HepG2 (cell line): Measurements from ENCODE around the gene LRRC19. TPM values are rescaled to one million over a fixed set of nuclear protein-coding genes. Genes with fewer than 3 reads are reported as not detected.
A peak's percentile ranks its signal among the peaks of the same experiment; 100 is the strongest.

Experiments
- ARID2 ChIP-seq: sonication (generic); formaldehyde crosslinking; IDR thresholded peaks from 2 replicates; pipeline ENCODE4 v1.8.1; 2022; ENCODE audit warnings: mild to moderate bottlenecking, missing genetic modification reagents, borderline replicate concordance
- ATAD3A ChIP-seq: sonication (generic); formaldehyde crosslinking; IDR thresholded peaks from 2 replicates; pipeline ENCODE4 v1.4.0; 2020; ENCODE audit warnings: missing genetic modification reagents
- ATF4 ChIP-seq, 2 experiments: fragments of 450-650 bp in 1 of 2; sonication (generic) in 1 of 2; formaldehyde crosslinking; IDR thresholded peaks; 2 replicates each; pipeline versions ENCODE4 v1.5.0 to v1.8.0; 2020 to 2022; ENCODE audit warnings: mild to moderate bottlenecking in 1 of 2, missing genetic modification reagents in 1 of 2
- FOXC1 ChIP-seq: sonication (generic); formaldehyde crosslinking; IDR thresholded peaks from 2 replicates; pipeline ENCODE4 v1.8.0; 2022; ENCODE audit warnings: mild to moderate bottlenecking, missing genetic modification reagents, borderline replicate concordance
- MED8 ChIP-seq: sonication (generic); formaldehyde crosslinking; IDR thresholded peaks from 2 replicates; pipeline ENCODE4 v1.8.1; 2023; ENCODE audit warnings: mild to moderate bottlenecking, missing genetic modification reagents; ENCODE audit not compliant: insufficient replicate concordance
- PITX1 ChIP-seq: sonication (generic); formaldehyde crosslinking; IDR thresholded peaks from 2 replicates; pipeline ENCODE4 v1.5.1; 2020; ENCODE audit warnings: mild to moderate bottlenecking, missing genetic modification reagents
- SKI ChIP-seq: fragments of 450-650 bp; IDR thresholded peaks from one replicate; pipeline ENCODE4 v1.6.1; 2018; ENCODE audit warnings: mild to moderate bottlenecking; ENCODE audit not compliant: partially characterized antibody
- TCF7 ChIP-seq: sonication (generic); IDR thresholded peaks from 2 replicates; pipeline ENCODE4 v1.6.1; 2016; ENCODE audit warnings: antibody characterized with exemption, low read depth
- ZBTB43 ChIP-seq: sonication (generic); formaldehyde crosslinking; conservative IDR thresholded peaks from 2 replicates; pipeline ENCODE4 v1.4.0; 2020; ENCODE audit warnings: missing genetic modification reagents
- ZFX ChIP-seq: sonication (generic); formaldehyde crosslinking; IDR thresholded peaks from 2 replicates; pipeline ENCODE4 v1.4.0; 2020; ENCODE audit warnings: mild to moderate bottlenecking, low read depth, missing genetic modification reagents, moderate library complexity
- ZNF12 ChIP-seq: sonication (generic); formaldehyde crosslinking; IDR thresholded peaks from 2 replicates; pipeline ENCODE4 v1.5.0; 2020; ENCODE audit warnings: missing genetic modification reagents
- ZNF44 ChIP-seq: sonication (generic); formaldehyde crosslinking; IDR thresholded peaks from 2 replicates; pipeline ENCODE4 v1.5.1; 2020; ENCODE audit warnings: mild to moderate bottlenecking, missing genetic modification reagents
- ZNF510 ChIP-seq: sonication (generic); formaldehyde crosslinking; IDR thresholded peaks from 2 replicates; pipeline ENCODE4 v1.4.0; 2020; ENCODE audit warnings: low read depth, mild to moderate bottlenecking, missing genetic modification reagents
- ZNF597 ChIP-seq: sonication (generic); formaldehyde crosslinking; IDR thresholded peaks from 2 replicates; pipeline ENCODE4 v1.5.0; 2020; ENCODE audit warnings: missing genetic modification reagents
- ZNF629 ChIP-seq: sonication (generic); formaldehyde crosslinking; conservative IDR thresholded peaks from 2 replicates; pipeline ENCODE4 v1.5.0; 2020; ENCODE audit warnings: missing genetic modification reagents
- ZNF660 ChIP-seq: sonication (generic); formaldehyde crosslinking; IDR thresholded peaks from 2 replicates; pipeline ENCODE4 v1.5.1; 2020; ENCODE audit warnings: mild to moderate bottlenecking, low read depth, missing genetic modification reagents, borderline replicate concordance
- ZNF788 ChIP-seq: sonication (generic); formaldehyde crosslinking; IDR thresholded peaks from 2 replicates; pipeline ENCODE4 v1.5.0; 2020; ENCODE audit warnings: mild to moderate bottlenecking, missing genetic modification reagents, borderline replicate concordance
- polyA plus RNA-seq, 8 experiments: library from polyadenylated mRNA; depleted of rRNA in 3 of 8; stranded (reverse) in 7 of 8; unstranded in 1 of 8; fragments of >200 nt; fragmentation: Illumina TruSeq in 4 of 8; extraction: Trizol in 4 of 8; gene quantifications; 2 replicates each; pipeline versions ENCODE4 v1.2.1 to v1.2.3, GENCODE V29; 2011 to 2016; ENCODE audit warnings: low read depth in 4 of 8, missing spikeins in 1 of 8, mixed read lengths in 1 of 8; ENCODE audit not compliant: insufficient read depth in 1 of 8
- total RNA-seq, 5 experiments: library from RNA; depleted of rRNA; stranded (reverse); fragments of >200 nt; fragmentation: Illumina TruSeq; extraction: Trizol; gene quantifications; 2 replicates each; pipeline ENCODE4 v1.2.3, GENCODE V29; 2016; ENCODE audit warnings: low read depth in 1 of 5
- TF ChIP-seq, protein P1 (sequence below): sonication (generic); formaldehyde crosslinking; IDR thresholded peaks from 2 replicates; pipeline ENCODE4 v1.4.0; 2020; ENCODE audit warnings: mild to moderate bottlenecking, missing genetic modification reagents
- TF ChIP-seq, protein P2 (sequence below): sonication (generic); formaldehyde crosslinking; IDR thresholded peaks from 2 replicates; pipeline ENCODE4 v1.8.1; 2023; ENCODE audit warnings: missing genetic modification reagents, inconsistent platforms, borderline replicate concordance
- TF ChIP-seq, protein P3 (sequence below): sonication (generic); formaldehyde crosslinking; IDR thresholded peaks from 2 replicates; pipeline ENCODE4; 2020; ENCODE audit warnings: missing genetic modification reagents, mild to moderate bottlenecking, borderline replicate concordance

The LRRC19 gene
- total and polyA plus RNA-seq, 2 of the 13 experiments (the other 11 are each of a cell fraction or from before 2014, with no cell fraction given), result not detected

DNA sequence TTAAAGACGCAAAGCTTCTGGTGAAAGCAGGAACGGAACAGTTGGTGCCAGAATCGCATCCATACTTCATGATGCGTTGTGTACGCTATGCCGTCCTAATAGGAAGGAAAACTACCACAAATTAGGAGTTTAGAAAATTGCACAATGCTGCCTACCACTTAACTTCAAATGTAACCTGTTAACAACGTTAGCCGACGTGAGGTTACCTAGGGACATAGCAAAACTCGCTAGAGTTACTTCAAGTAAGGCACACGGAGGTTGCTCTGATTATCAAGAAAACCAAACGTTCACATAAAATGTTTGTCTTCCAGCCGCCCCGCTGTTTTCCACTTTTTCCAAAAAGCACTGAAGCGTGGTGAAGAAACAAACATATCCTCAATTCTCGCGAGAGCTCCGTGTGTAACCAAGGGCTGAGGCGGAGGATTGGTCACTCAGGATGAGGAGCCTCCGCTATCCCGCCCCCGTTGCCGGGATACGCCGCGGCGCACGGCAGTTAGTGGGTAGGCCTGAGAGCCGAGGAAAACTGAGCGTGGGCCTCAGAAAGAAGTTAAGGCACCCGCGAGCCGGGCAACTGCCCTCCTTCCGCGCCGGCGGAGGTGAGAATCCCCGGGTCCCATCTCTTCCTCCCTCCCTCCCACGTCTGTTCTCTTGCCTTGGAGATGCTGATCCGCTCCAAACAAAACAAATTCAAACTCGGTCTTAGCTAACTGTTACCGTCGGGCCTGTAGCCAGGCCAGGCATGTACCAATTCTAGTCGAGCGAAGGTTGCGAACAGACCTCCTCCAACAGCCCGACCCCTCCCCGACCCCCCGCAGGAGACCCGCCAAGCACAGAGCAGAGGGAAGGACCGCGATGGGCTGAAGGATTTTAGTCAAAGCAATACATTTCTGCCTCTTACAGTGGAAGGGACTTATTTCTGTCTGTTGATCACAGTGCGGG, 49.3 kb downstream of the LRRC19 start, which contains the start of gene IFT74 (continued):
- TF ChIP-seq MED8 (CRISPR knock-in tag) (no peak), ARID2 (no peak), ATAD3A (no peak), FOXC1 (CRISPR knock-in tag) (peak; percentile 89; the same call in 1 of the 2 replicates), ZBTB43 (CRISPR knock-in tag) (no peak), ZFX (peak; percentile 97), ZNF12 (no peak), ZNF660 (CRISPR knock-in tag) (no peak), ZNF510 (CRISPR knock-in tag) (peak; percentile 16; the same call in 1 of the 2 replicates), SKI (no peak), ZNF597 (CRISPR knock-in tag) (no peak), ZNF788 (peak; percentile 71; the same call in 1 of the 2 replicates), ZNF44 (CRISPR knock-in tag) (no peak), ZNF629 (CRISPR knock-in tag) (no peak), TCF7 (no peak), PITX1 (peak; percentile 39; the same call in 1 of the 2 replicates), ATF4 (CRISPR knock-in tag; IDR thresholded peaks at IDR 0.05) (no peak)
- TF ChIP-seq, protein P1, sequence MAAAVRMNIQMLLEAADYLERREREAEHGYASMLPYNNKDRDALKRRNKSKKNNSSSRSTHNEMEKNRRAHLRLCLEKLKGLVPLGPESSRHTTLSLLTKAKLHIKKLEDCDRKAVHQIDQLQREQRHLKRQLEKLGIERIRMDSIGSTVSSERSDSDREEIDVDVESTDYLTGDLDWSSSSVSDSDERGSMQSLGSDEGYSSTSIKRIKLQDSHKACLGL (CRISPR knock-in tag), result no peak
- TF ChIP-seq, protein P2, sequence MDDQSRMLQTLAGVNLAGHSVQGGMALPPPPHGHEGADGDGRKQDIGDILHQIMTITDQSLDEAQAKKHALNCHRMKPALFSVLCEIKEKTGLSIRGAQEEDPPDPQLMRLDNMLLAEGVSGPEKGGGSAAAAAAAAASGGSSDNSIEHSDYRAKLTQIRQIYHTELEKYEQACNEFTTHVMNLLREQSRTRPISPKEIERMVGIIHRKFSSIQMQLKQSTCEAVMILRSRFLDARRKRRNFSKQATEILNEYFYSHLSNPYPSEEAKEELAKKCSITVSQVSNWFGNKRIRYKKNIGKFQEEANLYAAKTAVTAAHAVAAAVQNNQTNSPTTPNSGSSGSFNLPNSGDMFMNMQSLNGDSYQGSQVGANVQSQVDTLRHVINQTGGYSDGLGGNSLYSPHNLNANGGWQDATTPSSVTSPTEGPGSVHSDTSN, result no peak
- TF ChIP-seq, protein P3, sequence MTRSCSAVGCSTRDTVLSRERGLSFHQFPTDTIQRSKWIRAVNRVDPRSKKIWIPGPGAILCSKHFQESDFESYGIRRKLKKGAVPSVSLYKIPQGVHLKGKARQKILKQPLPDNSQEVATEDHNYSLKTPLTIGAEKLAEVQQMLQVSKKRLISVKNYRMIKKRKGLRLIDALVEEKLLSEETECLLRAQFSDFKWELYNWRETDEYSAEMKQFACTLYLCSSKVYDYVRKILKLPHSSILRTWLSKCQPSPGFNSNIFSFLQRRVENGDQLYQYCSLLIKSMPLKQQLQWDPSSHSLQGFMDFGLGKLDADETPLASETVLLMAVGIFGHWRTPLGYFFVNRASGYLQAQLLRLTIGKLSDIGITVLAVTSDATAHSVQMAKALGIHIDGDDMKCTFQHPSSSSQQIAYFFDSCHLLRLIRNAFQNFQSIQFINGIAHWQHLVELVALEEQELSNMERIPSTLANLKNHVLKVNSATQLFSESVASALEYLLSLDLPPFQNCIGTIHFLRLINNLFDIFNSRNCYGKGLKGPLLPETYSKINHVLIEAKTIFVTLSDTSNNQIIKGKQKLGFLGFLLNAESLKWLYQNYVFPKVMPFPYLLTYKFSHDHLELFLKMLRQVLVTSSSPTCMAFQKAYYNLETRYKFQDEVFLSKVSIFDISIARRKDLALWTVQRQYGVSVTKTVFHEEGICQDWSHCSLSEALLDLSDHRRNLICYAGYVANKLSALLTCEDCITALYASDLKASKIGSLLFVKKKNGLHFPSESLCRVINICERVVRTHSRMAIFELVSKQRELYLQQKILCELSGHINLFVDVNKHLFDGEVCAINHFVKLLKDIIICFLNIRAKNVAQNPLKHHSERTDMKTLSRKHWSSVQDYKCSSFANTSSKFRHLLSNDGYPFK (CRISPR knock-in tag), result peak; percentile 68; the same call in 1 of the 2 replicates
